CD4-positive, alpha-beta T cell (primary cell): Measurements from ENCODE around the gene ZNF521. TPM values are rescaled to one million over a fixed set of nuclear protein-coding genes. Genes with fewer than 3 reads are reported as not detected.

Source experiments
- ATAC-seq: fragments of 200-7000 bp; cut with Tn5 transposase; one replicate; pipeline ENCODE4 v1.10.0; 2022; ENCODE audit warnings: mild to moderate bottlenecking; ENCODE audit not compliant: poor library complexity
- CTCF ChIA-PET: fragments of 350-600 bp; sonication (Branson Sonifier 250); formaldehyde crosslinking; loops from one replicate; lab custom pipeline; 2021; ENCODE audit warnings: antibody characterized with exemption, inconsistent platforms; lab: Charles Lee
- POLR2A ChIA-PET: fragments of 350-600 bp; sonication (Branson Sonifier 250); formaldehyde crosslinking; loops from one replicate; lab custom pipeline; 2021; ENCODE audit warnings: antibody characterized with exemption, inconsistent platforms; lab: Charles Lee
- DNase-seq, 14 experiments: peaks; one replicate each; pipeline ENCODE4 v3.0.0-alpha.2; 2013 to 2020; ENCODE audit warnings: mixed read lengths in 2 of 14
- H3K27ac ChIP-seq, 2 donors: one replicate each; pipeline versions ENCODE4 v1.5.1 to v1.7.0; 2013; ENCODE audit warnings: low read length in 2 of 2, low read depth in 1 of 2, mild to moderate bottlenecking in 1 of 2
- H3K27me3 ChIP-seq, 2 experiments: 1 replicate in 1 of 2; 2 replicates in 1 of 2; pipeline versions ENCODE4 v1.6.1 to v1.7.0; 2013; ENCODE audit warnings: low read length in 2 of 2, control low read depth in 1 of 2, mild to moderate bottlenecking in 1 of 2, moderate library complexity in 1 of 2; ENCODE audit not compliant: insufficient read depth in 2 of 2, control insufficient read depth in 1 of 2
- H3K36me3 ChIP-seq: one replicate; pipeline ENCODE4 v1.6.1; 2013; ENCODE audit warnings: low read length, control low read depth; ENCODE audit not compliant: insufficient read depth
- H3K4me1 ChIP-seq: one replicate; pipeline ENCODE4 v1.6.1; 2013; ENCODE audit warnings: low read length, control low read depth; ENCODE audit not compliant: insufficient read depth
- H3K4me3 ChIP-seq: one replicate; pipeline ENCODE4 v1.5.1; 2013; ENCODE audit warnings: mild to moderate bottlenecking, low read length, moderate library complexity
- H3K9me3 ChIP-seq, 2 experiments: 1 replicate in 1 of 2; 2 replicates in 1 of 2; pipeline versions ENCODE4 v1.6.1 to v1.7.0; 2013; ENCODE audit warnings: low read length in 2 of 2, mild to moderate bottlenecking in 2 of 2, control low read depth in 1 of 2, moderate library complexity in 1 of 2; ENCODE audit not compliant: control insufficient read depth in 1 of 2, insufficient read depth in 1 of 2
- H3K27ac Mint-ChIP-seq: one replicate; pipeline ENCODE4 v1.8.0; 2020; ENCODE audit warnings: mixed read lengths
- H3K27me3 Mint-ChIP-seq: one replicate; pipeline ENCODE4 v1.8.0; 2021; ENCODE audit warnings: mixed read lengths
- H3K36me3 Mint-ChIP-seq: one replicate; pipeline ENCODE4 v1.8.0; 2021; ENCODE audit warnings: low read depth, mixed read lengths
- H3K4me1 Mint-ChIP-seq: one replicate; pipeline ENCODE4 v1.8.0; 2021; ENCODE audit warnings: low read depth, mixed read lengths
- H3K4me3 Mint-ChIP-seq: one replicate; pipeline ENCODE4 v1.8.0; 2020; ENCODE audit warnings: mild to moderate bottlenecking, mixed read lengths
- H3K9me3 Mint-ChIP-seq: one replicate; pipeline ENCODE4 v1.8.0; 2020; ENCODE audit warnings: mixed read lengths
- intact Hi-C, 2 experiments: fragments of 100-400 bp; cut with DNase I in 1 of 2; cut with micrococcal nuclease in 1 of 2; formaldehyde crosslinking; loops; one replicate each; pipeline versions ENCODE4 v1.15.1 to v1.9.0; 2023 to 2025; cut with DNase I, micrococcal nuclease
- total RNA-seq, 174 experiments: library from RNA in 2 of 174; stranded (reverse) in 2 of 174; gene quantifications; one replicate each; pipeline ENCODE4 v1.2.3 and lab custom pipeline; 2021 to 2026
- TF ChIP-seq, protein P1 (sequence below): fragments of 200-600 bp; IDR thresholded peaks from one replicate; pipeline ENCODE4 v1.8.0; 2022; ENCODE audit warnings: antibody characterized with exemption, mild to moderate bottlenecking

Gene ZNF521
- total RNA-seq, 2 experiments from 2014 or later: not detected

- ATAC-seq (no peak), DNase-seq (no peak)
- Mint-ChIP-seq H3K36me3 (no peaks in the 10 kb centered on the region), H3K4me3 (no peak overlapping the region), H3K27me3 (no peaks in the 10 kb centered on the region), H3K27ac (no peak overlapping the region), H3K4me1 (no peaks in the 10 kb centered on the region), H3K9me3 (no peaks in the 10 kb centered on the region)
- TF ChIP-seq, protein P1, sequence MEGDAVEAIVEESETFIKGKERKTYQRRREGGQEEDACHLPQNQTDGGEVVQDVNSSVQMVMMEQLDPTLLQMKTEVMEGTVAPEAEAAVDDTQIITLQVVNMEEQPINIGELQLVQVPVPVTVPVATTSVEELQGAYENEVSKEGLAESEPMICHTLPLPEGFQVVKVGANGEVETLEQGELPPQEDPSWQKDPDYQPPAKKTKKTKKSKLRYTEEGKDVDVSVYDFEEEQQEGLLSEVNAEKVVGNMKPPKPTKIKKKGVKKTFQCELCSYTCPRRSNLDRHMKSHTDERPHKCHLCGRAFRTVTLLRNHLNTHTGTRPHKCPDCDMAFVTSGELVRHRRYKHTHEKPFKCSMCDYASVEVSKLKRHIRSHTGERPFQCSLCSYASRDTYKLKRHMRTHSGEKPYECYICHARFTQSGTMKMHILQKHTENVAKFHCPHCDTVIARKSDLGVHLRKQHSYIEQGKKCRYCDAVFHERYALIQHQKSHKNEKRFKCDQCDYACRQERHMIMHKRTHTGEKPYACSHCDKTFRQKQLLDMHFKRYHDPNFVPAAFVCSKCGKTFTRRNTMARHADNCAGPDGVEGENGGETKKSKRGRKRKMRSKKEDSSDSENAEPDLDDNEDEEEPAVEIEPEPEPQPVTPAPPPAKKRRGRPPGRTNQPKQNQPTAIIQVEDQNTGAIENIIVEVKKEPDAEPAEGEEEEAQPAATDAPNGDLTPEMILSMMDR: no peak
- H3K27ac ChIP-seq: no peak overlapping the region
- H3K4me1 ChIP-seq: no peaks in the 10 kb centered on the region
- CTCF ChIA-PET: no interaction called here
- H3K27me3 ChIP-seq: no peaks in the 10 kb centered on the region
- H3K36me3 ChIP-seq: no peaks in the 10 kb centered on the region
- POLR2A ChIA-PET: no interaction called here
- H3K9me3 ChIP-seq: no peaks in the 10 kb centered on the region
- no peak overlapping the region for H3K4me3 ChIP-seq
- intact Hi-C loops: no loop called here
These were observed 248.4 kb downstream of the ZNF521 start for GRCh38 chr18:25103468-25104155.

GRCh38 chr18:25102662-25103061 lies 249.3 kb downstream of the ZNF521 start:
- H3K4me1 ChIP-seq: no peaks in the 10 kb centered on the region
- DNase-seq (no peak), ATAC-seq (no peak)
- H3K4me3 Mint-ChIP-seq: no peak overlapping the region
- no peak overlapping the region for H3K27ac ChIP-seq
- H3K36me3 Mint-ChIP-seq: no peaks in the 10 kb centered on the region
- intact Hi-C loops: no loop called here
- H3K27me3 ChIP-seq: no peaks in the 10 kb centered on the region
- no peaks in the 10 kb centered on the region for H3K9me3 ChIP-seq
- H3K27ac Mint-ChIP-seq: no peak overlapping the region
- no peaks in the 10 kb centered on the region for H3K4me1 Mint-ChIP-seq
- no peaks in the 10 kb centered on the region for H3K9me3 Mint-ChIP-seq
- ChIA-PET CTCF (no interaction called here), POLR2A (no interaction called here)
- TF ChIP-seq, protein P1: no peak
- H3K27me3 Mint-ChIP-seq: no peaks in the 10 kb centered on the region
- no peak overlapping the region for H3K4me3 ChIP-seq
- no peaks in the 10 kb centered on the region for H3K36me3 ChIP-seq

GRCh38 chr18:25100418-25100817 lies 251.5 kb downstream of the ZNF521 start:
- H3K27me3 ChIP-seq: no peaks in the 10 kb centered on the region
- ATAC-seq (no peak), DNase-seq (no peak)
- H3K4me1 ChIP-seq: no peaks in the 10 kb centered on the region
- no peaks in the 10 kb centered on the region for H3K27me3 Mint-ChIP-seq
- H3K4me3 ChIP-seq: no peak overlapping the region
- POLR2A ChIA-PET: no interaction called here
- no peaks in the 10 kb centered on the region for H3K4me1 Mint-ChIP-seq
- H3K9me3 Mint-ChIP-seq: no peaks in the 10 kb centered on the region
- H3K27ac ChIP-seq: no peak overlapping the region
- H3K4me3 Mint-ChIP-seq: no peak overlapping the region
- H3K36me3 ChIP-seq: no peaks in the 10 kb centered on the region
- TF ChIP-seq, protein P1: no peak
- H3K9me3 ChIP-seq: no peaks in the 10 kb centered on the region
- H3K36me3 Mint-ChIP-seq: no peaks in the 10 kb centered on the region
- H3K27ac Mint-ChIP-seq: no peak overlapping the region
- CTCF ChIA-PET: no interaction called here
- intact Hi-C loops: no loop called here
